AG04450 (cell line): ENCODE measurements around the gene CALD1. TPM values are rescaled to one million over a fixed set of nuclear protein-coding genes. Genes with fewer than 3 reads are reported as not detected.

Source experiments
- CTCF ChIA-PET: fragments of 300-600, 350-600 bp; formaldehyde crosslinking; extraction: SDS; loops from one replicate; lab custom pipeline; 2022; ENCODE audit warnings: antibody characterized with exemption, inconsistent platforms; lab: Charles Lee
- POLR2A ChIA-PET: fragments of 350-600 bp; formaldehyde crosslinking; extraction: SDS; loops from one replicate; lab custom pipeline; 2021; ENCODE audit warnings: antibody characterized with exemption, inconsistent platforms; lab: Yijun Ruan, JAX
- DNase-seq: peaks from one replicate; pipeline ENCODE4 v3.0.0-alpha.2; 2011; ENCODE audit warnings: low read depth, low spot score
- H3K27ac ChIP-seq: one replicate; pipeline ENCODE4 v1.5.1; 2012; ENCODE audit warnings: low read depth, low read length, control low read depth
- H3K27me3 ChIP-seq: one replicate; pipeline ENCODE4 v1.6.0; 2012; ENCODE audit warnings: low read length; ENCODE audit not compliant: control insufficient read depth, insufficient read depth
- H3K4me3 ChIP-seq: 2 replicates; pipeline ENCODE4 v1.5.1; 2011; ENCODE audit warnings: mild to moderate bottlenecking, low read depth, low read length, control low read depth
- H3K9me3 ChIP-seq: 2 replicates; pipeline ENCODE4 v1.5.1; 2012; ENCODE audit warnings: low read length; ENCODE audit not compliant: control insufficient read depth, insufficient read depth
- CTCF ChIP-seq: IDR thresholded peaks from 2 replicates; pipeline ENCODE4 v1.5.1; 2011; ENCODE audit warnings: low read depth, low read length, control low read depth, inconsistent platforms
- polyA plus RNA-seq: library from polyadenylated mRNA; depleted of rRNA; stranded (reverse); fragments of >200 nt; gene quantifications from 2 replicates; pipeline ENCODE4 v1.2.3, GENCODE V29; 2011

The CALD1 gene
- polyA plus RNA-seq, 1 experiment: 804 TPM

GRCh38 chr7:134992626-134993179, 213.3 kb downstream of the CALD1 start:
- no peak overlapping the region for H3K4me3 ChIP-seq
- ChIA-PET POLR2A (no interaction called here), CTCF (no interaction called here)
- no peak for DNase-seq
- no peak overlapping the region for H3K27ac ChIP-seq
- no peaks in the 10 kb centered on the region for H3K27me3 ChIP-seq
- H3K9me3 ChIP-seq: no peaks in the 10 kb centered on the region
- TF ChIP-seq CTCF: no peak

- no peaks in the 10 kb centered on the region for H3K27me3 ChIP-seq
These were observed 214.5 kb downstream of the CALD1 start for GRCh38 chr7:134993877-134994456.

GRCh38 chr7:134995239-134996096, 216.0 kb downstream of the CALD1 start:
- no peak for DNase-seq
- Histone ChIP-seq H3K27ac (no peak overlapping the region), H3K9me3 (no peaks in the 10 kb centered on the region), H3K4me3 (no peak overlapping the region), H3K27me3 (no peaks in the 10 kb centered on the region)
- TF ChIP-seq CTCF: no peak
- ChIA-PET CTCF (no interaction called here), POLR2A (no interaction called here)

More at GRCh38 chr7:134993877-134994456, 214.5 kb downstream of the CALD1 start:
- DNase-seq: no peak
- CTCF ChIA-PET: no interaction called here
- Histone ChIP-seq H3K9me3 (no peaks in the 10 kb centered on the region), H3K4me3 (no peak overlapping the region), H3K27ac (no peak overlapping the region)
- no peak for TF ChIP-seq CTCF
- POLR2A ChIA-PET: no interaction called here

- no peaks in the 10 kb centered on the region for H3K27me3 ChIP-seq
- H3K9me3 ChIP-seq: no peaks in the 10 kb centered on the region
- H3K4me3 ChIP-seq: no peak overlapping the region
- CTCF ChIA-PET: interaction anchor here (0.5 kb wide), 1 partner anchor 125 kb away, joined by 5 read pairs; no protein-coding TSS in a partner anchor
- POLR2A ChIA-PET: no interaction called here
- no peak for TF ChIP-seq CTCF
- no peak for DNase-seq
- no peak overlapping the region for H3K27ac ChIP-seq
These were observed 216.7 kb downstream of the CALD1 start for GRCh38 chr7:134996097-134996550.
